Measurements from ENCODE around the gene TCTN2.

DNA sequence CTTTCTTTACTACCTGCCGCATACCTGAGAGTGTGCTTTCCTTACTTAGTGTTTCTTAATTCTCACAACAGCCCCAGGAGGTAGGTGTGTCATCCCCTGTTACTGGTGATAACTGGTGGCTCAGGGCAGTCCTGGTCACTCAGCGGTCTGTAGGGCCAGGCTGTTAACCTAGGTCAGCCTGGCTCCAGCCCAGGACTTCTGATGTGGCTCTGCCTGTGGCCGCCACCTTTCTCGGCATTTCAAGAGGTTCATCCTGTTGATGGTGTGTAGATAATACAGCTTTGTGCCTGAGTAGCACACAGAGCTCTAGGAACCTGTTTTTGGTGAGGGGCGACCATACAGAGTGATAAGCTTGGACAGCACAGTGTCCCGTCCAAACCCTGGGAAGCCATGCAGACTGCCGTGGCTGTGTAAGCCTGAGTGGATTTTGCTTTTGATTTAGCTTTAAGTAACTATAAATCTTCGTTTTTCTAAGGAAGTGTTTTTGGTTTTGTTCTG is 79.3 kb downstream of the TCTN2 start:
- TF ChIP-seq POLR2AphosphoS5 (IDR thresholded peaks at IDR 0.05; ENCODE audit: insufficient read depth in 1 of 2, low read depth in 1 of 2) (no peak), POLR2A (IDR thresholded peaks at IDR 0.05) (no peak), CTCF (IDR thresholded peaks at IDR 0.05) (no peak)
